HEK293 (cell line): ENCODE results near the gene AMT.

Source experiments
- CTCF ChIA-PET: fragments of 350-600 bp; formaldehyde crosslinking; extraction: SDS; loops from one replicate; lab custom pipeline; 2021; ENCODE audit warnings: antibody characterized with exemption; lab: Yijun Ruan, JAX
- POLR2A ChIA-PET: fragments of 300-600 bp; formaldehyde crosslinking; extraction: SDS; loops from one replicate; lab custom pipeline; 2020; ENCODE audit warnings: antibody characterized with exemption, inconsistent platforms; lab: Yijun Ruan, JAX
- H3K27ac ChIP-seq: fragments of 200-500 bp; sonication (Bioruptor generic); 2 replicates; pipeline ENCODE4 v1.5.1; 2014; ENCODE audit warnings: low read depth, low read length, control low read depth, inconsistent platforms; ENCODE audit errors: extremely low read depth
- H3K36me3 ChIP-seq, 2 experiments: fragments of 200-500 bp in 1 of 2; sonication (Bioruptor generic) in 1 of 2; 1 replicate in 1 of 2; 2 replicates in 1 of 2; pipeline ENCODE4 v1.5.1; 2014 to 2017; ENCODE audit warnings: inconsistent platforms in 2 of 2, low read length in 2 of 2; ENCODE audit not compliant: control insufficient read depth in 2 of 2, insufficient read depth in 1 of 2
- H3K4me1 ChIP-seq: fragments of 200-500 bp; sonication (Bioruptor generic); 2 replicates; pipeline ENCODE4 v1.5.1; 2014; ENCODE audit warnings: mild to moderate bottlenecking, low read length, inconsistent platforms; ENCODE audit not compliant: control insufficient read depth, insufficient read depth
- H3K4me3 ChIP-seq: 2 replicates; pipeline ENCODE4 v1.5.1; 2011; ENCODE audit warnings: low read depth, mild to moderate bottlenecking, control low read depth, low read length, moderate library complexity
- H3K9me3 ChIP-seq: fragments of 200-500 bp; sonication (Bioruptor generic); 2 replicates; pipeline ENCODE4 v1.5.1; 2014; ENCODE audit warnings: low read depth, low read length, inconsistent platforms; ENCODE audit not compliant: control insufficient read depth, insufficient read depth
- GLI4 ChIP-seq: fragments of 450-650 bp; formaldehyde crosslinking; IDR thresholded peaks from 2 replicates; pipeline ENCODE4 v1.5.1; 2016; ENCODE audit warnings: missing biosample characterization, missing genetic modification characterization
- KLF10 ChIP-seq: fragments of 450-650 bp; IDR thresholded peaks from 2 replicates; pipeline ENCODE4 v1.5.1; 2018; ENCODE audit warnings: missing biosample characterization, mild to moderate bottlenecking, missing genetic modification characterization
- TCF7L2 ChIP-seq: IDR thresholded peaks from 2 replicates; pipeline ENCODE4 v1.6.1; 2011; ENCODE audit warnings: low read depth, mild to moderate bottlenecking, inconsistent platforms, low read length, moderate library complexity, borderline replicate concordance
- ZBTB7A ChIP-seq: fragments of 450-650 bp; formaldehyde crosslinking; IDR thresholded peaks from 2 replicates; pipeline ENCODE4 v1.5.1; 2016; ENCODE audit warnings: low read depth, missing biosample characterization, missing genetic modification characterization
- ZEB2 ChIP-seq: fragments of 450-650 bp; formaldehyde crosslinking; IDR thresholded peaks from 2 replicates; pipeline ENCODE4 v1.5.1; 2016; ENCODE audit warnings: missing biosample characterization, missing genetic modification characterization
- ZFHX2 ChIP-seq: fragments of 450-650 bp; formaldehyde crosslinking; conservative IDR thresholded peaks from 2 replicates; pipeline ENCODE4 v1.5.1; 2016; ENCODE audit warnings: missing biosample characterization, missing genetic modification characterization
- ZNF138 ChIP-seq: fragments of 450-650 bp; formaldehyde crosslinking; IDR thresholded peaks from 2 replicates; pipeline ENCODE4 v1.5.1; 2016; ENCODE audit warnings: missing biosample characterization, missing genetic modification characterization, borderline replicate concordance
- ZNF184 ChIP-seq: fragments of 450-650 bp; IDR thresholded peaks from 2 replicates; pipeline ENCODE4 v1.5.1; 2018; ENCODE audit warnings: missing biosample characterization, mild to moderate bottlenecking, missing genetic modification characterization
- ZNF211 ChIP-seq: fragments of 450-650 bp; formaldehyde crosslinking; IDR thresholded peaks from 2 replicates; pipeline ENCODE4 v1.5.1; 2016; ENCODE audit warnings: low read depth, missing biosample characterization, missing genetic modification characterization
- ZNF239 ChIP-seq: fragments of 450-650 bp; formaldehyde crosslinking; IDR thresholded peaks from 2 replicates; pipeline ENCODE4 v1.5.1; 2016; ENCODE audit warnings: missing biosample characterization, missing genetic modification characterization
- ZNF24 ChIP-seq: fragments of 450-650 bp; formaldehyde crosslinking; IDR thresholded peaks from 2 replicates; pipeline ENCODE4 v1.5.1; 2016; ENCODE audit warnings: missing biosample characterization, missing genetic modification characterization
- ZNF274 ChIP-seq, 2 experiments: fragments of 200-500 bp in 1 of 2; fragments of 450-650 bp in 1 of 2; sonication (Bioruptor generic) in 1 of 2; formaldehyde crosslinking in 1 of 2; IDR thresholded peaks; 2 replicates each; pipeline versions ENCODE4 v1.5.1 to v1.6.1; 2014 to 2016; ENCODE audit warnings: borderline replicate concordance in 1 of 2, inconsistent platforms in 1 of 2, low read length in 1 of 2, missing biosample characterization in 1 of 2, missing genetic modification characterization in 1 of 2
- ZNF560 ChIP-seq: fragments of 450-650 bp; formaldehyde crosslinking; IDR thresholded peaks from 2 replicates; pipeline ENCODE4 v1.5.1; 2017; ENCODE audit warnings: missing biosample characterization, missing genetic modification characterization, borderline replicate concordance
- ZNF610 ChIP-seq: fragments of 450-650 bp; formaldehyde crosslinking; IDR thresholded peaks from 2 replicates; pipeline ENCODE4 v1.5.1; 2016; ENCODE audit warnings: missing biosample characterization, missing genetic modification characterization, borderline replicate concordance
- ZNF621 ChIP-seq: fragments of 450-650 bp; formaldehyde crosslinking; IDR thresholded peaks from 2 replicates; pipeline ENCODE4 v1.5.1; 2017; ENCODE audit warnings: missing biosample characterization, missing genetic modification characterization
- ZNF645 ChIP-seq: fragments of 450-650 bp; formaldehyde crosslinking; IDR thresholded peaks from 2 replicates; pipeline ENCODE4; 2016; ENCODE audit warnings: missing biosample characterization, missing genetic modification characterization
- ZNF654 ChIP-seq: fragments of 450-650 bp; formaldehyde crosslinking; IDR thresholded peaks from 2 replicates; pipeline ENCODE4 v1.5.1; 2016; ENCODE audit warnings: low read depth, missing biosample characterization, missing genetic modification characterization
- ZNF692 ChIP-seq: fragments of 450-650 bp; formaldehyde crosslinking; IDR thresholded peaks from 2 replicates; pipeline ENCODE4 v1.5.1; 2016; ENCODE audit warnings: missing biosample characterization, missing genetic modification characterization
- ZNF704 ChIP-seq: fragments of 450-650 bp; formaldehyde crosslinking; IDR thresholded peaks from 2 replicates; pipeline ENCODE4 v1.5.1; 2016; ENCODE audit warnings: missing biosample characterization, missing genetic modification characterization
- ZNF777 ChIP-seq: fragments of 450-650 bp; formaldehyde crosslinking; IDR thresholded peaks from 2 replicates; pipeline ENCODE4 v1.5.1; 2017; ENCODE audit warnings: missing biosample characterization, missing genetic modification characterization, borderline replicate concordance
- TF ChIP-seq, protein P1 (sequence below): fragments of 450-650 bp; formaldehyde crosslinking; IDR thresholded peaks from 2 replicates; pipeline ENCODE4 v1.5.1; 2016; ENCODE audit warnings: missing biosample characterization, missing genetic modification characterization
- TF ChIP-seq, protein P2 (sequence below): fragments of 450-650 bp; formaldehyde crosslinking; IDR thresholded peaks from 2 replicates; pipeline ENCODE4 v1.5.1; 2016; ENCODE audit warnings: missing biosample characterization, missing genetic modification characterization, low read depth
- TF ChIP-seq, protein P3 (sequence below): fragments of 450-650 bp; formaldehyde crosslinking; IDR thresholded peaks from 2 replicates; pipeline ENCODE4 v1.5.1; 2016; ENCODE audit warnings: missing biosample characterization, missing genetic modification characterization, low read depth
- TF ChIP-seq, protein P4 (sequence below): fragments of 450-650 bp; formaldehyde crosslinking; IDR thresholded peaks from 2 replicates; pipeline ENCODE4 v1.5.1; 2016; ENCODE audit warnings: missing biosample characterization, missing genetic modification characterization

The AMT gene

GRCh38 chr3:49371946-49372345 is 50.3 kb downstream of the AMT start:
- no peaks in the 10 kb centered on the region for H3K9me3 ChIP-seq
- POLR2A ChIA-PET = interaction anchor here (1.3 kb wide), 1 partner anchor 40 kb away, joined by 3 read pairs; the partner anchor contains the start of genes RHOA and TCTA
- no peak overlapping the region for H3K4me3 ChIP-seq
- H3K4me1 ChIP-seq = no peaks in the 10 kb centered on the region
- H3K27ac ChIP-seq = no peak overlapping the region
- H3K36me3 ChIP-seq = peaks cover 20 to 73% of the 10 kb centered on the region in 2 experiments; a peak in 2 of 3 replicates
- CTCF ChIA-PET = interaction anchor here (1.8 kb wide), 1 partner anchor 32 kb away, joined by 6 read pairs; the partner anchor contains the start of gene USP4
- TF ChIP-seq ZNF645 (no peak), ZNF621 (tag by site-specific recombination) (no peak), KLF10 (tag by site-specific recombination) (no peak), ZBTB7A (tag by site-specific recombination) (no peak), ZNF704 (tag by site-specific recombination) (no peak), ZEB2 (no peak), ZNF692 (no peak), ZNF24 (tag by site-specific recombination) (no peak), ZNF654 (no peak), GLI4 (tag by site-specific recombination) (no peak), ZFHX2 (no peak), ZNF138 (tag by site-specific recombination) (no peak), TCF7L2 (no peak), ZNF610 (tag by site-specific recombination) (no peak)

DNA sequence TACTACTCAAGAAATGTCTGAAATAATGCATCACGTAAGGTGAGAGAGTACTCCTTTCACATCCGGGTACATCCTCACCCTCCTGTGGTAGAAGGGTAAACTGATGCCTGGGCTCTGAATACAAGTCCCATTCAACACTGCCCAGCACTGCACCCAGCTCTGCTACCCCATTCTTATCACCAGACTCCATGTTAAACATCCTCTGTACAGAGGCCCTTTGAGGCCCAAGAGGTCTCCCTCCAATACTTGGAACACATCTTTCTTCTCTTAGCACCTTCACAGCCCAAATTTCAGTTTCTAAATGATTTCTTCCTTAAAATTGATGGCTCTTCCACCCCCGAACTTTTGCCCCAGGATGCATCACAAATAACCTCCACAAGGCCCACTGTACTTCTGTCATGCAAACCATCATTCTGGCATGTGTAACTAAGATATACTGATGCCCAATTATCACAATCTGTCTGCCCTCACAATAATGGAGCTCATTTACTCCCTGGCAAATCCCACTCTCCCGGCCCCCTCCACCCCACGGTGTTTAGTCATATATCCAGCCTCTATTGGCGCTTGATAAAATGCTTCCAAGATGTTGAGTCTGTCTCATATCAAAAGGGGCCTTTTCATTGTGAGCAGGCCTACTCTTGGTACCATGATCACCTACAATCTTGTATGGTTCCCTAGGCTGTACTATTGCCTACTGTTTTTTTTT is 51.5 kb downstream of the AMT start:
- ChIA-PET POLR2A (interaction anchor here (0.8 to 1.3 kb wide), 2 partner anchors 41 kb away, joined by 3 to 4 read pairs; partner anchors contain the start of genes RHOA and TCTA), CTCF (interaction anchor here (1.0 to 1.8 kb wide), 2 partner anchors 31 to 79 kb away, joined by 4 to 6 read pairs; partner anchors contain the start of gene USP4)
- no peak for TF ChIP-seq ZNF777
- no peak for TF ChIP-seq ZNF560 (tag by site-specific recombination)
- no peak for TF ChIP-seq ZNF274 (IDR thresholded peaks at IDR 0.05; ENCODE audit: low read length)
- no peak for TF ChIP-seq ZNF274 (tag by site-specific recombination; IDR thresholded peaks at IDR 0.05; ENCODE audit: borderline replicate concordance)
- TF ChIP-seq, protein P1, sequence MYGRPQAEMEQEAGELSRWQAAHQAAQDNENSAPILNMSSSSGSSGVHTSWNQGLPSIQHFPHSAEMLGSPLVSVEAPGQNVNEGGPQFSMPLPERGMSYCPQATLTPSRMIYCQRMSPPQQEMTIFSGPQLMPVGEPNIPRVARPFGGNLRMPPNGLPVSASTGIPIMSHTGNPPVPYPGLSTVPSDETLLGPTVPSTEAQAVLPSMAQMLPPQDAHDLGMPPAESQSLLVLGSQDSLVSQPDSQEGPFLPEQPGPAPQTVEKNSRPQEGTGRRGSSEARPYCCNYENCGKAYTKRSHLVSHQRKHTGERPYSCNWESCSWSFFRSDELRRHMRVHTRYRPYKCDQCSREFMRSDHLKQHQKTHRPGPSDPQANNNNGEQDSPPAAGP (tag by site-specific recombination) = no peak
- TF ChIP-seq, protein P2, sequence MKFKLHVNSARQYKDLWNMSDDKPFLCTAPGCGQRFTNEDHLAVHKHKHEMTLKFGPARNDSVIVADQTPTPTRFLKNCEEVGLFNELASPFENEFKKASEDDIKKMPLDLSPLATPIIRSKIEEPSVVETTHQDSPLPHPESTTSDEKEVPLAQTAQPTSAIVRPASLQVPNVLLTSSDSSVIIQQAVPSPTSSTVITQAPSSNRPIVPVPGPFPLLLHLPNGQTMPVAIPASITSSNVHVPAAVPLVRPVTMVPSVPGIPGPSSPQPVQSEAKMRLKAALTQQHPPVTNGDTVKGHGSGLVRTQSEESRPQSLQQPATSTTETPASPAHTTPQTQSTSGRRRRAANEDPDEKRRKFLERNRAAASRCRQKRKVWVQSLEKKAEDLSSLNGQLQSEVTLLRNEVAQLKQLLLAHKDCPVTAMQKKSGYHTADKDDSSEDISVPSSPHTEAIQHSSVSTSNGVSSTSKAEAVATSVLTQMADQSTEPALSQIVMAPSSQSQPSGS (tag by site-specific recombination) = no peak
- TF ChIP-seq, protein P3, sequence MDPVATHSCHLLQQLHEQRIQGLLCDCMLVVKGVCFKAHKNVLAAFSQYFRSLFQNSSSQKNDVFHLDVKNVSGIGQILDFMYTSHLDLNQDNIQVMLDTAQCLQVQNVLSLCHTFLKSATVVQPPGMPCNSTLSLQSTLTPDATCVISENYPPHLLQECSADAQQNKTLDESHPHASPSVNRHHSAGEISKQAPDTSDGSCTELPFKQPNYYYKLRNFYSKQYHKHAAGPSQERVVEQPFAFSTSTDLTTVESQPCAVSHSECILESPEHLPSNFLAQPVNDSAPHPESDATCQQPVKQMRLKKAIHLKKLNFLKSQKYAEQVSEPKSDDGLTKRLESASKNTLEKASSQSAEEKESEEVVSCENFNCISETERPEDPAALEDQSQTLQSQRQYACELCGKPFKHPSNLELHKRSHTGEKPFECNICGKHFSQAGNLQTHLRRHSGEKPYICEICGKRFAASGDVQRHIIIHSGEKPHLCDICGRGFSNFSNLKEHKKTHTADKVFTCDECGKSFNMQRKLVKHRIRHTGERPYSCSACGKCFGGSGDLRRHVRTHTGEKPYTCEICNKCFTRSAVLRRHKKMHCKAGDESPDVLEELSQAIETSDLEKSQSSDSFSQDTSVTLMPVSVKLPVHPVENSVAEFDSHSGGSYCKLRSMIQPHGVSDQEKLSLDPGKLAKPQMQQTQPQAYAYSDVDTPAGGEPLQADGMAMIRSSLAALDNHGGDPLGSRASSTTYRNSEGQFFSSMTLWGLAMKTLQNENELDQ (tag by site-specific recombination) = no peak
- no peak for TF ChIP-seq ZNF211 (tag by site-specific recombination)
- no peak for TF ChIP-seq ZNF239
- TF ChIP-seq ZNF184 = no peak
- TF ChIP-seq, protein P4, sequence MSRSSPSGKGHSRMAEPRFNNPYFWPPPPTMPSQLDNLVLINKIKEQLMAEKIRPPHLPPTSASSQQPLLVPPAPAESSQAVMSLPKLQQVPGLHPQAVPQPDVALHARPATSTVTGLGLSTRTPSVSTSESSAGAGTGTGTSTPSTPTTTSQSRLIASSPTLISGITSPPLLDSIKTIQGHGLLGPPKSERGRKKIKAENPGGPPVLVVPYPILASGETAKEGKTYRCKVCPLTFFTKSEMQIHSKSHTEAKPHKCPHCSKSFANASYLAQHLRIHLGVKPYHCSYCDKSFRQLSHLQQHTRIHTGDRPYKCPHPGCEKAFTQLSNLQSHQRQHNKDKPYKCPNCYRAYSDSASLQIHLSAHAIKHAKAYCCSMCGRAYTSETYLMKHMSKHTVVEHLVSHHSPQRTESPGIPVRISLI = no peak

More for the DNA sequence above, 51.5 kb downstream of the AMT start:
- Histone ChIP-seq H3K4me1 (no peaks in the 10 kb centered on the region), H3K4me3 (no peak overlapping the region), H3K27ac (no peak overlapping the region), H3K36me3 (peaks cover 20 to 82% of the 10 kb centered on the region in 2 experiments; a peak in 2 of 3 replicates), H3K9me3 (no peaks in the 10 kb centered on the region)
